ENCODE data around the gene ASB1.

The ASB1 gene

GRCh38 chr2:238489896-238490295, 63.2 kb downstream of the ASB1 start:
- no peak for DNase-seq (ENCODE audit: low read depth in 2 of 2, low spot score in 1 of 2)

GRCh38 chr2:238492840-238493239, 66.1 kb downstream of the ASB1 start:
- no peak for DNase-seq (ENCODE audit: low read depth in 2 of 2, low spot score in 1 of 2)

- no peak for DNase-seq (ENCODE audit: low read depth in 2 of 2, low spot score in 1 of 2)
Measured at GRCh38 chr2:238493411-238493810, 66.7 kb downstream of the ASB1 start.

GRCh38 chr2:238493880-238494572, 67.3 kb downstream of the ASB1 start:
- peak in 1 of 2 donors; percentile 1 for DNase-seq (ENCODE audit: low read depth in 2 of 2, low spot score in 1 of 2)

GRCh38 chr2:238494573-238494961, 67.8 kb downstream of the ASB1 start:
- DNase-seq (ENCODE audit: low read depth in 2 of 2, low spot score in 1 of 2): no peak

GRCh38 chr2:238495422-238495821, 68.7 kb downstream of the ASB1 start:
- no peak for DNase-seq (ENCODE audit: low read depth in 2 of 2, low spot score in 1 of 2)

- no peak for DNase-seq (ENCODE audit: low read depth in 2 of 2, low spot score in 1 of 2)
Measured at GRCh38 chr2:238496756-238497609, 70.3 kb downstream of the ASB1 start.

GRCh38 chr2:238497610-238498005, 70.9 kb downstream of the ASB1 start:
- DNase-seq (ENCODE audit: low read depth in 2 of 2, low spot score in 1 of 2): no peak

- no peak for DNase-seq (ENCODE audit: low read depth in 2 of 2, low spot score in 1 of 2)
Measured at GRCh38 chr2:238498188-238498587, 71.5 kb downstream of the ASB1 start.

- DNase-seq (ENCODE audit: low read depth in 2 of 2, low spot score in 1 of 2): no peak
Measured at GRCh38 chr2:238498691-238499295, 72.1 kb downstream of the ASB1 start.

GRCh38 chr2:238499731-238500580, 73.2 kb downstream of the ASB1 start:
- no peak for DNase-seq (ENCODE audit: low read depth in 2 of 2, low spot score in 1 of 2)

- DNase-seq (ENCODE audit: low read depth in 2 of 2, low spot score in 1 of 2): no peak
Measured at GRCh38 chr2:238501311-238501710, 74.6 kb downstream of the ASB1 start.
